Karpas-422 (cell line): ENCODE measurements around the gene AK4. TPM values are rescaled to one million over a fixed set of nuclear protein-coding genes. Genes with fewer than 3 reads are reported as not detected.

Source experiments
- DNase-seq: peaks from one replicate; pipeline ENCODE4 v3.0.0-alpha.2; 2015
- H2AFZ ChIP-seq: fragments of 200-600 bp; sonication (generic); 2 replicates; pipeline ENCODE4 v1.6.1; 2014; ENCODE audit warnings: antibody characterized with exemption, low read length, mixed read lengths
- H3K27ac ChIP-seq: fragments of 200-600 bp; sonication (generic); 2 replicates; pipeline ENCODE4 v1.5.1; 2014; ENCODE audit warnings: mild to moderate bottlenecking, low read length, moderate library complexity
- H3K27me3 ChIP-seq: fragments of 200-600 bp; sonication (generic); 2 replicates; pipeline ENCODE4 v1.6.1; 2014; ENCODE audit warnings: low read length, mixed read lengths
- H3K36me3 ChIP-seq: fragments of 200-600 bp; sonication (generic); 2 replicates; pipeline ENCODE4 v1.6.1; 2014; ENCODE audit warnings: low read length, mixed read lengths; ENCODE audit not compliant: insufficient read depth
- H3K4me1 ChIP-seq: fragments of 200-600 bp; sonication (generic); 2 replicates; pipeline ENCODE4 v1.6.1; 2014; ENCODE audit warnings: mild to moderate bottlenecking, low read length, mixed read lengths
- H3K4me2 ChIP-seq: fragments of 200-600 bp; sonication (generic); 2 replicates; pipeline ENCODE4 v1.6.1; 2014; ENCODE audit warnings: low read length, low read depth, mild to moderate bottlenecking; ENCODE audit not compliant: poor library complexity, severe bottlenecking
- H3K4me3 ChIP-seq: fragments of 200-600 bp; sonication (generic); 2 replicates; pipeline ENCODE4 v1.5.1; 2014; ENCODE audit warnings: mild to moderate bottlenecking, antibody characterized with exemption, low read length, mixed read lengths
- H3K79me2 ChIP-seq: fragments of 200-600 bp; sonication (generic); 2 replicates; pipeline ENCODE4 v1.6.1; 2014; ENCODE audit warnings: mild to moderate bottlenecking, low read length, mixed read lengths
- H3K9ac ChIP-seq: fragments of 200-600 bp; sonication (generic); 2 replicates; pipeline ENCODE4 v1.6.0; 2014; ENCODE audit warnings: low read length
- H3K9me2 ChIP-seq: fragments of 200-600 bp; sonication (generic), shearing (Covaris generic); replicated peaks from 2 replicates; pipeline ENCODE4 v1.6.0; 2014; ENCODE audit warnings: mild to moderate bottlenecking, low read length, moderate library complexity; ENCODE audit not compliant: insufficient read depth
- H3K9me3 ChIP-seq: fragments of 300-700, 200-600 bp; sonication (generic); 2 replicates; pipeline ENCODE4 v1.6.1; 2014; ENCODE audit warnings: low read length, mixed read lengths
- H4K20me1 ChIP-seq: fragments of 200-600 bp; sonication (generic); 2 replicates; pipeline ENCODE4 v1.6.1; 2014; ENCODE audit warnings: mild to moderate bottlenecking, antibody characterized with exemption, low read length, low read depth; ENCODE audit not compliant: insufficient read depth
- total RNA-seq: library from RNA; depleted of rRNA; stranded (reverse); fragments of >200 nt; shearing (Covaris generic); gene quantifications from 2 replicates; pipeline ENCODE4 v1.2.3, GENCODE V29; 2014; ENCODE audit warnings: low replicate concordance

Gene AK4
- total RNA-seq, 1 experiment from 2014 or later = 0.37 TPM

GRCh38 chr1:65166572-65167305 lies 18.7 kb downstream of the AK4 start:
- no peak overlapping the region for H3K9ac ChIP-seq
- no peaks in the 10 kb centered on the region for H3K27me3 ChIP-seq
- no peaks in the 10 kb centered on the region for H4K20me1 ChIP-seq
- no peaks in the 10 kb centered on the region for H3K9me2 ChIP-seq
- no peaks in the 10 kb centered on the region for H3K36me3 ChIP-seq
- H2AFZ ChIP-seq = no peak overlapping the region
- no peaks in the 10 kb centered on the region for H3K79me2 ChIP-seq
- H3K4me3 ChIP-seq = no peak overlapping the region
- no peaks in the 10 kb centered on the region for H3K9me3 ChIP-seq
- DNase-seq = no peak
- no peak overlapping the region for H3K27ac ChIP-seq
- H3K4me2 ChIP-seq = no peak overlapping the region
- no peaks in the 10 kb centered on the region for H3K4me1 ChIP-seq

- no peaks in the 10 kb centered on the region for H3K4me1 ChIP-seq
- no peak overlapping the region for H3K4me3 ChIP-seq
- DNase-seq = no peak
- no peak overlapping the region for H2AFZ ChIP-seq
- no peaks in the 10 kb centered on the region for H3K79me2 ChIP-seq
- H4K20me1 ChIP-seq = no peaks in the 10 kb centered on the region
- H3K27ac ChIP-seq = no peak overlapping the region
- no peak overlapping the region for H3K9ac ChIP-seq
- H3K9me2 ChIP-seq = no peaks in the 10 kb centered on the region
- H3K9me3 ChIP-seq = no peaks in the 10 kb centered on the region
- no peaks in the 10 kb centered on the region for H3K27me3 ChIP-seq
- H3K4me2 ChIP-seq = no peak overlapping the region
- no peaks in the 10 kb centered on the region for H3K36me3 ChIP-seq
Measured at GRCh38 chr1:65167586-65168242, 19.7 kb downstream of the AK4 start.

- H3K4me2 ChIP-seq = no peak overlapping the region
- no peaks in the 10 kb centered on the region for H3K36me3 ChIP-seq
- H3K9me2 ChIP-seq = no peaks in the 10 kb centered on the region
- no peaks in the 10 kb centered on the region for H3K9me3 ChIP-seq
- H3K4me1 ChIP-seq = no peaks in the 10 kb centered on the region
- H2AFZ ChIP-seq = no peak overlapping the region
- H3K27me3 ChIP-seq = no peaks in the 10 kb centered on the region
- no peaks in the 10 kb centered on the region for H3K79me2 ChIP-seq
- H3K27ac ChIP-seq = no peak overlapping the region
- no peak overlapping the region for H3K4me3 ChIP-seq
- H4K20me1 ChIP-seq = no peaks in the 10 kb centered on the region
- no peak overlapping the region for H3K9ac ChIP-seq
- DNase-seq = no peak
Measured at GRCh38 chr1:65168867-65169266, 20.9 kb downstream of the AK4 start.

- Histone ChIP-seq H3K4me2 (no peak overlapping the region), H3K27me3 (no peaks in the 10 kb centered on the region), H2AFZ (no peak overlapping the region)
Measured at GRCh38 chr1:65170511-65171142, 22.6 kb downstream of the AK4 start.

GRCh38 chr1:65172936-65173690 lies 25.1 kb downstream of the AK4 start:
- H3K4me2 ChIP-seq = no peak overlapping the region
- no peaks in the 10 kb centered on the region for H3K4me1 ChIP-seq
- no peaks in the 10 kb centered on the region for H3K9me2 ChIP-seq
- H3K36me3 ChIP-seq = no peaks in the 10 kb centered on the region
- no peak overlapping the region for H3K27ac ChIP-seq
- no peak for DNase-seq
- H2AFZ ChIP-seq = no peak overlapping the region
- H3K4me3 ChIP-seq = no peak overlapping the region
- H3K27me3 ChIP-seq = no peaks in the 10 kb centered on the region
- no peaks in the 10 kb centered on the region for H4K20me1 ChIP-seq
- no peaks in the 10 kb centered on the region for H3K79me2 ChIP-seq
- no peak overlapping the region for H3K9ac ChIP-seq
- H3K9me3 ChIP-seq = no peaks in the 10 kb centered on the region

More at GRCh38 chr1:65170511-65171142, 22.6 kb downstream of the AK4 start:
- H3K27ac ChIP-seq = no peak overlapping the region
- no peaks in the 10 kb centered on the region for H3K9me2 ChIP-seq
- H3K36me3 ChIP-seq = no peaks in the 10 kb centered on the region
- no peak overlapping the region for H3K9ac ChIP-seq
- H3K4me3 ChIP-seq = no peak overlapping the region
- H3K79me2 ChIP-seq = no peaks in the 10 kb centered on the region
- no peaks in the 10 kb centered on the region for H4K20me1 ChIP-seq
- no peaks in the 10 kb centered on the region for H3K4me1 ChIP-seq
- no peaks in the 10 kb centered on the region for H3K9me3 ChIP-seq
- DNase-seq = no peak

- Histone ChIP-seq H4K20me1 (no peaks in the 10 kb centered on the region), H3K27me3 (no peaks in the 10 kb centered on the region), H2AFZ (no peak overlapping the region), H3K4me3 (no peak overlapping the region), H3K4me1 (no peaks in the 10 kb centered on the region), H3K36me3 (no peaks in the 10 kb centered on the region), H3K9me3 (no peaks in the 10 kb centered on the region), H3K9ac (no peak overlapping the region), H3K9me2 (no peaks in the 10 kb centered on the region), H3K27ac (no peak overlapping the region), H3K79me2 (no peaks in the 10 kb centered on the region), H3K4me2 (no peak overlapping the region)
- DNase-seq = no peak
Measured at GRCh38 chr1:65174585-65174984, 26.6 kb downstream of the AK4 start.

GRCh38 chr1:65175171-65176055 lies 27.4 kb downstream of the AK4 start:
- no peak for DNase-seq
- no peak overlapping the region for H3K27ac ChIP-seq
- H3K4me3 ChIP-seq = no peak overlapping the region
- no peak overlapping the region for H3K4me2 ChIP-seq
- H3K4me1 ChIP-seq = no peaks in the 10 kb centered on the region
- no peaks in the 10 kb centered on the region for H3K36me3 ChIP-seq
- H2AFZ ChIP-seq = no peak overlapping the region
- H3K9ac ChIP-seq = no peak overlapping the region
- H3K79me2 ChIP-seq = no peaks in the 10 kb centered on the region
- no peaks in the 10 kb centered on the region for H3K9me3 ChIP-seq
- H3K9me2 ChIP-seq = no peaks in the 10 kb centered on the region
- H4K20me1 ChIP-seq = no peaks in the 10 kb centered on the region
- H3K27me3 ChIP-seq = no peaks in the 10 kb centered on the region
